ENCODE data around the gene PABPN1.

Gene PABPN1

DNA sequence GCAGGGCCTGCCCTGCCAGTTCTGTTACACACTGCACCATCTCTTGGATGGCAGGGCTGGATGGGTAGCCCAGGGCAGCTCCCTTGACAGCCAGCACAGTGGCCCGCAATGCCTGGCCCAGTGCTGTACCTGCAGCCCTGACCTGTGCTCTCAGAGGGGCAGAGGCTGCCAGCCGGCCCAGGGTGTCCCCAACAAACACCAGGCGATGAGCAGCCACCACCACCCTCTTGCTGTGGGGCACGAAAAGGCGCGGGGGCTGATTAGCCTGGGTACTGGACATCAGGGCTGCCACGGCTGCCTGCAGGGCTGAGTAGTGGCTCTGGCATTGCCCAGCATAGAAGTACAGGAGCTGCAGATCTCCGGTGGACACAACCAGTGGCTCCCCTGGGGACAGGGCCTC, 36.0 kb downstream of the PABPN1 start:
- no peak for DNase-seq (ENCODE audit: extremely low read depth in 1 of 2, low read depth in 1 of 2)

DNA sequence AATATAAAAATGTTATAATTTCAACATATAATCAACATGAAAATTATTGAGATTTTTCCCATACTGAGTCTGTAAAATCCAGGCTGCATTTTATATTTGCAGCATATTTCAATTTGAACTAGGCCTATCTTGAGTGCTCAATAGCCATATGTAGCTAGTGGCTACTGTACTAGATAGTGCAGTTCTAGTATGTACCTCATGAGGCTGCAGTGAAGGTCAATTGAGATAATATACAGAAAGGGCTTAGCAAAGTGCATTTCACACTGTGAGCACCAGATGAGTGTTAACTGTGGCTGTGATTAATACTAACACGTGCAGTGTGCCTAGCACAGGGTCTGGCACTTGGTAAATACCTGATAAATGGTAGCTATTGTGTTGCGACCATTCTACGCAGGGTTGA, 36.8 kb downstream of the PABPN1 start:
- no peak for DNase-seq (ENCODE audit: extremely low read depth in 1 of 2, low read depth in 1 of 2)

DNA sequence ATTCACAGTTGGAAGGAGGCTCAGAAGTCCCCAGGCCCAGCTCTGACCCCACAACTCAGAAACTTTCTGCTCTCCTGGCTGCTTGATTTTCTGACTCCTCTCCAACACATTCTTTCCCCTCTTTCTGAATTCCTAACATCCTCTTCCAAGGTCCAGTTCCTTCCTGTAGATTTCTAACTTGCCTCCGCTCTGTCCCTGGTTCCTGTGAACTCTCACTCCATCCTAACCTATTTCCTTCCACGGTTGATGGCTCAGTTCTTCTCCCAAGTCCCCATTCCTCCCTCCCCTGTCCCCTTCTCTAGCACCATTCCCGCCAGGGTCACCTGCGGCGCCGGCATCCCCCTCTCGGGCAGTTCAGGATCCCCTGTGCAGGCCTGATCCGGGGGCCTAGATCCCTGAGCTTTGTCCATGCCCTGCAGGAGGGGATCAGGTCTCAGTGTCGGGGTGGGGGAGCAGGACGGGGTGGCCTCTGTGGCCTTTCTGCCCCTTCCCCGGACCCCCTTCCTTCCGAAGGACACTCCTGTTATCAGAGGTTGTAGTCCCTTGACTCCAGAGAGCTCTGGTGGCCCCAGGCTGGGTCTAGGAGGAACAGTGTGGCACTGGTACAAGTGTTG, 37.4 kb downstream of the PABPN1 start:
- no peak for DNase-seq (ENCODE audit: extremely low read depth in 1 of 2, low read depth in 1 of 2)

DNA sequence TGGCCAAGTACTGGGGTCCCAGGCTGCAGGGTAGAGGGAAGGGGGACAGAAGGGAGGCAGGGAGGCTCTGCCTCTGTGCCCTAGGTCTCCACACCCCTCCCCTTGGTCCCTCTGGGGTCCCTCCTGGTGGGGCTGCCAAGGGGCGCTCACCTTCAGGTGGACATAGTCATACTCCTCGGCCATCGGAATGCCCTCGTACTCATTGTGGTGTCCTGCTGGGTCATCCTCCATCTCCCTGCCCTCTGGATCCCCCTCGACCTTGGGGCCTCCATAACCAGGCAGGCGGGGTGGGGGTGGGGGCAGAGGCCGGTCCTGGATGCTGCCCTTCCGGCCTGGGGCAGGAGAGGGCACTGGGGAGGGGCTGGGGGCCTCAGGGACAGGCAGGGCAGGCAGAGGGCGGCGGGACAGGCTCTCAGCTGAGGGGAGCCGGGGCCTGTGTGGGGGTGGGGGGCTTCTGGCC, 37.9 kb downstream of the PABPN1 start:
- no peak for DNase-seq (ENCODE audit: extremely low read depth in 1 of 2, low read depth in 1 of 2)

DNA sequence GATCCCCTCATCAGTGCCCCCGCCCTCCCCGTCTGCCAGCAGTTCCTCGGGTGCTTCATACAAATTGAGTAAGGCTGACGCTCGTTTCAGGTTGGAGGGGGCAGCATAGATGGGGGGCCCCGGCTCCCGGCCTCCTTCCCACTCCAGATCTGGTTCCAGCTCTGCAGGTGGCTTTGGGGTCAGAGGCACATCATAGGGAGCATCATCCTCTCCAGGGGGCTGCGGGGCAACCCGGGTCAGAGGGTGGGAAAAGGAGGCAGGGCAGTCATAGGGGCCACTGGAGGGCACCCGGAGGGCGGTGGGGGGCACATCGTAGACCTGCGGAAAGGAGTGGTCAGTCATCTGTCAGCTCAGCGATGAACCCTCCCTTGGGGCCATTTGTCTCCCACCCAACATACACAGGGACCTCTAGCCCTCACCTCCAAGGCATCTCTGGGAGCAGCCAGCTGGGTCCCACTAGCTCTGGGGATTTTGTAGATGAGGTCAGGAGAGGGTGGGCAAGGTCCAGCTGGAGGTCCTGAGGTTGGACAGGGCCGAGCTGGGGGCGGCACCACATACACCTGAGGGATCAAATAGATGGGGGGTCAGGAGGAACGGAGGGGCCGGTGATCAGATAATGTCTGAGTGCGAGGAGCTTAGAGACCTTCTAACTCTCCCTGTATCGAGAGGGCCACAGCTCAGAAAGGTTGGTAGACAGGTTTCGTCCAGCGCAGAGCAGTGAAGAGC, 38.6 kb downstream of the PABPN1 start:
- DNase-seq (ENCODE audit: extremely low read depth in 1 of 2, low read depth in 1 of 2) = no peak

DNA sequence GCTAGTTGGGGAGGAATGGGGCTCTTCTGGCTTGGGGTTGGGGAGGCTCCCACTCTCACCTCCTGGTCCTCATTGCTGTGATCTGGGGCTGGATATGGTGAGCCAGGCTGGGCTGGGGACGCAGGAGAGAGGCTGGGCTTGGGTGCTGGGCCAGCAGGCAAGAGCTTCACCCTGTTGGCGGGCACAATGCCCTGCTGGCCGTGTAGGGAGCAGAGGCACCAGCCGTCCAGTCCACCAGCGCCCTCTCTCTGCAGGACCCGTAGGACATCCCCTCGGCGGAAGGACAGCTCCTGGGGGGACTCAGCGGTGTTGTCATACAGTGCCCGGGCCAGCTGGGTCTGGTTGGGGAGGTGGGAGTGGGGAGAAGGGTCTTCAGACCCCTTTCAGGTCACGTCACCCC, 39.2 kb downstream of the PABPN1 start:
- DNase-seq (ENCODE audit: extremely low read depth in 1 of 2, low read depth in 1 of 2) = no peak

DNA sequence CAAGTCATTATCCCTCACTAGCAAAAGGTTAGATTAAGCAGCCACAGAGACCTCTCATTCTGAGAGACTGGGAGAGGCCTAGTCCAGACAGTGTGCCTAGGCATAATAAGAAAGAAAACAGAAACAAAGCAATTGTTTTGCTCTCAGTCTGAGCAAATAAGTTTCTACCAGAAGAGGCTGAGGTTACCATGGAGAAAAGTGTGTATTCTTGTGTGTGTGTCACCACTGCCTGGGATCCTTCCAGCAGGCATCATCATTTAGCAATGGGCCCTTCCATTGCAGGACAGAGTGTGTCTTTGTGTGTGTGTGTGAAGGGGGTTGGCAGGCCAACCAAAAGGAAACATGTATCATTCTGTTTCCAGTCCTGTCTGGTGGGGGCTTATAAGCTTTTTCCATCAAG, 40.1 kb downstream of the PABPN1 start:
- no peak for DNase-seq (ENCODE audit: extremely low read depth in 1 of 2, low read depth in 1 of 2)

DNA sequence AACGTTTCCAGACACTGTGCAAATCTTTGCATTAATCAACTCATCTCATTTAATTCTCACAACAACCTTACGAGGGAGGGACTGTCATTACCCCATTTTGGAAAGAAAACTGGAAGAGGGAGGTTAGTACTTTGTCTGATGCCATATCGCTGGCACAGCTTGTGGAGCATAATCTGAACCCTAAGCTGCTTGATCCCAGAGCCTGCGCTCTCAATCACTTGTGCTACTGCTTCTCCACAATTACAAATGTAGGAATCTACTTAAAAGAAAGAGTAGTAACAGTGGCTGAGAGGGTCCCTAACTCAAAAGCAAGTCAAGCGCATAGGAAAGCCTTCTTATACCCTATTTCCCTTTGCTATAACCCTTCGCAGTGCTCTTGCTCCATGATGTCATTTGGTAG, 40.5 kb downstream of the PABPN1 start:
- no peak for DNase-seq (ENCODE audit: extremely low read depth in 1 of 2, low read depth in 1 of 2)

DNA sequence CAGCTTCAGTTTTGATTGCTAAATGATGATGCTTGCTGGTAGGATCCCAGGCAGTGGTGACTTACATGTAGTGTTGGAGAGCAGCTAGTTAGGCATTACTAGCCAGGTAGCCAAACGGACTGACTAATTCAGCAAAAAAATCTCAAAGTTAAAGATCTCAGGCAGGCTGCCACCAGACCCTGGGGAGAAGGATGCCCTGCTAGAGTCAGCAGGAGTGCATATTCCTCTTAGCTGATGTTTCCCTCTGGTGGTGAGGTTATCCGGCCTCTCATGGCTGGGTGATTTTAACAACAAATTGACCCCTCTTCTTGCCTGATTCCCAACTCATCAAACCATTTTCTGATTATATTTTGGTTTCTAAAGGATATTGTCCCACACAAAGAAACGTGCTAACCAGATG, 40.9 kb downstream of the PABPN1 start:
- no peak for DNase-seq (ENCODE audit: extremely low read depth in 1 of 2, low read depth in 1 of 2)

DNA sequence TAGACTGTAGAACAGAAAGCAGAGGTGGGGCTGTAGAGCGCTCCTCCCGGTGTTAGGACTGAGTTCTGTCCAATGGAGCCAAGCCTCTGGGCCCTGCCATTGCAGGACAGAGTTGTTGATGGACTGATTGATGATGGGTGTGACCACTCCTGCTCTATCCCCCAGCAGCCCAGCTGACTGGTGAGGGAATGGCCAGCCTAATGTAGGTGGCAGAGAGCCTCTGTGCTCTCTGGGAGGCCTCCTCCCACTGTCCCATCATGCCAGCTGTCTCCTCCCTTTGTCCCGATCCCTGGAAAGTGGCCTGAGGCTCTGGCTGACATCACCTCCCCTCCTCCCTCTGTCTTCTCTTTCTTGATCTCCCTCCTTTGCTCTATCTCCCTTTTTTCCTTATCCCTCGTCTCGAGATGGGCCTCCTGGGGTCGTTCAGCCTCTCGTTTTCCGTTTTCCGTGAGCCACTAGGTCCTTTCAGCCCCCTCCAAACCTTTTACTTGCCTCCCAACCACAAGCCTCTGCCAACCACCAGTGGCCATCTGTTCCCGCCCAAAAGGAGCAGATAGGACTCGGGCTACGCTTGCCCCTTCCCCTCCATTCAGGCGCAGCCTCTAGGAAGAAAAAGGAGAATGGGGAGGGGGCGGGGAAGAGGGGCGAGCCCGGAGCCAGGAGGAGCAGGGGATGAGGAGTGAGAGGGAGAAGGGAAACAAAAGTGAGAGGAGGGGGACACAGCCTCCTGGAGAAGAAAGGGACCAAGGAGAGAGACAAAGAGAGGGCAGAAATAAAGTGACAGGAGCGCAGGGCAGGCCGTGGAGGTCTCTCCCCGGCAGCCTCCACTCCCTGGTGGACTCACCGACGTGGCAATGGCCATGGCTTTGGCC, 43.1 kb downstream of the PABPN1 start:
- DNase-seq (ENCODE audit: extremely low read depth in 1 of 2, low read depth in 1 of 2) = no peak

DNA sequence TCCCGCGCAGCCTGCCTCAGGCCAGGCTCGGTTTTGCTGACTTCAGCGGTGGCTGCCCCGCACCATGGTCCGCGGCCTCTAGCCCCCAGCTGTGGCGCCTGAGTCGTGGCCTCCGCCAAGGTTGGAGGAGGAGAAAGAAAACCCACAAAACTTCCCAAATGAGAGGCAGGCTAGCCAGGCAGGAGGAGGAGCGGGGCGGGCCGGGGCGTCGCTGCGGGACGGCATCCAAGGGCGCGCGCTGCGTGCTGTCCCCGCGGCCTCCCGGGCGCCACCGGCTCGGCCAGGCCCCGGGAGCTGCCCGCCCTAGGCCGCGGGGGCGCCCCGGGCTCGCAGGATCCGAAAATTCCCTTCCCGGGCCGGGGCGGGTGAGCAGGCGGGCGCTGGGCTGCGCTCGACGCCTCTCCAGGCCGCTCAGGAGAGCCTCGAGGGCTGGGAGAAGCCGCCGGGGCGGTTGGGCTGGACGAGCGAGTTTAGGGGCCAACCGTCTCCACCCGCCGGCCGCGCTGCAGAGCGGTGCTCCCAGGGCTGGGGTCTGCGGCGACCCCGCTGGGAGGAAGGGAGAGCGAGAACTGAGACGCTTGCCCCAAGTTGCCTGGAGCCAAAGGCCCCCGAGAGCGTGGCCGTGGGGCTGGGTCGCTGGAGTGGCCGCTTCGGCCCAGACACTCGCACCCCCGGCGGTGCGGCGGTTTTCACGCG, 43.9 kb downstream of the PABPN1 start, which contains the start of gene EFS:
Gene EFS (minus strand): TSS at position 137 of the 696 bp plus-strand sequence. CDS start 147 bp downstream, outside the sequence.
- DNase-seq (ENCODE audit: extremely low read depth in 1 of 2, low read depth in 1 of 2) = no peak

DNA sequence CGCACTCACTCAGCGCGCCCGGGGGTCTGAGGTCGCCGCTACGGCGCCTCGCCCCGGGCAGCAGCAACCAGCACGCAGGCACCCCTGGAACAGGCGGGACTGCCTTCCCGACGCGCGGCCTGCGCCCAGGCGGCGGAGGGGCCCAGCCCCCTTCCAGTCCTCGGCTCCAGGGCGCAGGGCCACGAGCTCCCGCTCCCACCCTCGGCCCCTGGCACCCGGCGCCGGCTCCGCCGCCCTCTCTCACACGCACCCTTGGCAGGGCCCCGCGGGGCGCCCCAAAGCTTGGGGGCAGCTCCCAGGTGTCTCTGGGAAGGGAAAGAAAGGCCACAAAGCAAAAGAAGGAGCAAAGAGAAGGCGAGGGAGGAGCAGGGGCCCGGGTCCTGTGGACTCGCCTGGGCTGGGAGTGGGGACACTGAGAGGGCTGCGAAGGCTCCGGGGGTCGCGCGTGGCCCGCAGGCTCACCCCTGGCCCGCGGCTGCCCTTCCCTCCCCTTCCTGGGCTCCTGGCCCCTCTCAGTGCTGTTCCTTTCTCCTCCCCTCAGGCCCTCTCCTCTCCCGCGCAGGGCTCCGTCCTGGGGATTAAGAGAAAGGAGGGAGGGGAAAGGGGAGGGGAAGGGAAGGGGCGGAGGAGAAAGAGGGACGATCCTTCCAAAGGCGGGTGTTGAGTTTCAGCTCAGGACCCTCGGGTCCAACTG, 44.6 kb downstream of the PABPN1 start:
- no peak for DNase-seq (ENCODE audit: extremely low read depth in 1 of 2, low read depth in 1 of 2)

DNA sequence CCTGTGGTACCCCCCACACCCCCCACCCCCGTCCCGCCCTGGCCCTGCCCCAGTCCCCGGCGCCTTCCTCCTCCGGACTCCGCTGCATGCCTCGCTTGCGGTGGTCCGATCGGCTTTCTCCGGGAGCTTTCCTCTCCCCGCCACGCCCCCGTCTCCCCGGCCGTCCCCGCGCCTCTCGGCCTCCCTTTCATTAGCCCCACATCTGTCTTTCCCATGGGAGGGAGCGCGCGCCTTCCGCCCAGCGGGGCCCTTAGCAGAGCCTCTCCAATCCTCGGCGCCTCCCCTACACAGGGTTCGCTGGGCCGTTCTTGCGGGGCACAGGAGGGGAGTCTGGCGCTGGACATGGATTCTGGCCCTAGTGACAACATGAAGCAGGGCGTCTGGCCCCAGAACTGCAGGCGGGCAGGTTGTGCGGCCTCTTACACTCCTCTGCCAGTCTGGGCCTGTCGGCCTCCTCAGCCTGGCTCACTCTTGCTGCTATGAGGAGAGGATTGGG, 45.2 kb downstream of the PABPN1 start:
- DNase-seq (ENCODE audit: extremely low read depth in 1 of 2, low read depth in 1 of 2) = no peak

DNA sequence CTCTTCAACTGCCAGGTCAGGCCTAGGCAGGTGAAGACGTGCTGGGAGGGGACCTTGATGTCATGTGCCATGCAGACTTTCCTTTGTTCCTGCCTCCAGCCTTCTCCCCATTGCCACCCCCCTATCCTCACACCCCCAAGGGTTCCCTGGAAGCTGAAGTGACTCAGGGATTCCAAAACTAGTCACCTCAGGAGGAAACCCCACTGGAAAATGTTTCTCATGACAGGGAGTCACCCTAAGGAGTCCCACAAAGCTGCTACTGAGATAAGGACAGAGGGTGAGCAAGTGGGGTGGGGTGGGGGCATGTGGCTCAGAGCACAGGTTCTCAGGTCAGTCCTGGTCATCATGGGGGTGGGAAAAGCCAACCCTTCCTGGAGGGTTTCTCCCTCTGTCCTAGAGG, 49.0 kb downstream of the PABPN1 start:
- DNase-seq (ENCODE audit: extremely low read depth in 1 of 2, low read depth in 1 of 2) = no peak

DNA sequence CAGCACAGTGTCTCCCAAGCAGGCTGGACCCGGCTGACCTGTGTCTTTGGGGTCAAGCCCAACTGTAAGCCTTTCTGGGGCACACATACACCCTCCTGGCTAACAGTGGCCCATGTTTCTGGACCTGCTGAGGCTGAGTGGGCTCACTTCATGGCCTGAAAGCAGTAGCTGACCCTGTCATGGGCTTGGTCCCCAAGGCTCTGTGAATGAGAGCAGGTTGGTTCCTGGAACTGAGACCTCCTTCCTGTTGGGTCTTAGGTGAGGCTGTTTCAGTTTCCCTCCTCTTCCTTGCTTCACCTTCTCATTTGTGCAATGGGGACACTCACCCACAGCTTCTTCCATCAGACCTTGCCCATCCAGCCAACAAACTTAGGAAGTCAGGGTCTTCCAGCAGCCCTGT, 50.6 kb downstream of the PABPN1 start:
- DNase-seq (ENCODE audit: extremely low read depth in 1 of 2, low read depth in 1 of 2) = no peak

DNA sequence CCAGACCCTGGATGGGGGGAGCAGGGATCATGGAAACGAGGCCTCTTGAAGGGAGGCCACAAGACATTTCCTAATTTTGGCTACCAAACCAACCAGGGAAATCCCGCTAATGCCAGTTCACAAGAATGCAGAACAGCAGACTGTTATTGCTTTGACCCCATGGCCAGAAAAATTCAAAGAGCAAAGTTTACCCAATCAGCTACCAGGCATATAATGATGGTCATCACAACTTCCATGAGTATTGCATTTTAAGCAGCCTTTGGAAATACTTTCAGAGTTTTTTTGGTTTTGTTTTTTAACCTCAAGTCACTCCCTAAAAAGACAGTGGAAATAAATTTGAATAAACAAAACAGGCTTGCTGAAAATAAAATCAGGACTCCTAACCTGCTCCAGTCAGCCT, 51.3 kb downstream of the PABPN1 start, which contains the start of gene IL25:
Gene IL25 (plus strand): TSS at position 301 of the 400 bp plus-strand sequence.
- no peak for DNase-seq (ENCODE audit: extremely low read depth in 1 of 2, low read depth in 1 of 2)

DNA sequence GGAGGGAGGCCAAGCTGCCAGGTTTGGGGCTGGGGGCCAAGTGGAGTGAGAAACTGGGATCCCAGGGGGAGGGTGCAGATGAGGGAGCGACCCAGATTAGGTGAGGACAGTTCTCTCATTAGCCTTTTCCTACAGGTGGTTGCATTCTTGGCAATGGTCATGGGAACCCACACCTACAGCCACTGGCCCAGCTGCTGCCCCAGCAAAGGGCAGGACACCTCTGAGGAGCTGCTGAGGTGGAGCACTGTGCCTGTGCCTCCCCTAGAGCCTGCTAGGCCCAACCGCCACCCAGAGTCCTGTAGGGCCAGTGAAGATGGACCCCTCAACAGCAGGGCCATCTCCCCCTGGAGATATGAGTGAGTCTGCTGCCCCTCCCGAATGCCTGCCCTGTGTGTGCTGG, 51.8 kb downstream of the PABPN1 start:
- no peak for DNase-seq (ENCODE audit: extremely low read depth in 1 of 2, low read depth in 1 of 2)

All from stimulated activated CD8-positive, alpha-beta memory T cell treated with anti-CD3 and anti-CD28 coated beads, Interleukin-7, amount 100 ng/mL, for 48 hours (primary cell).